SK-N-SH (cell line): ENCODE results near the gene CA10. TPM values are rescaled to one million over a fixed set of nuclear protein-coding genes. Genes with fewer than 3 reads are reported as not detected.

ENCODE experiments used
- CTCF ChIA-PET: fragments of 300-600, 350-600 bp; formaldehyde crosslinking; extraction: SDS; loops from one replicate; lab custom pipeline; 2021; lab: Yijun Ruan, JAX
- POLR2A ChIA-PET: fragments of 350-600 bp; sonication (Branson Sonifier 250); formaldehyde crosslinking; extraction: SDS; loops from one replicate; lab custom pipeline; 2020; ENCODE audit warnings: antibody characterized with exemption, inconsistent platforms; lab: Yijun Ruan, JAX
- DNase-seq: peaks from one replicate; pipeline ENCODE4 v3.0.0; 2012
- H2AFZ ChIP-seq: fragments of 200-600 bp; sonication (generic); 2 replicates; pipeline ENCODE4 v1.8.1; 2016; ENCODE audit warnings: antibody characterized with exemption, mild to moderate bottlenecking, low read depth
- H3F3A ChIP-seq: fragments of 200-600 bp; sonication (generic); replicated peaks from 2 replicates; pipeline ENCODE3; 2016; ENCODE audit warnings: antibody characterized with exemption, mild to moderate bottlenecking; ENCODE audit not compliant: insufficient read depth
- H3K27ac ChIP-seq, 2 experiments: fragments of 200-500 bp in 1 of 2; fragments of 200-600 bp in 1 of 2; sonication (Bioruptor generic) in 1 of 2; sonication (generic), shearing (Covaris generic) in 1 of 2; 2 replicates each; pipeline versions ENCODE4 v1.5.1 to v1.6.1; 2014 to 2016; ENCODE audit warnings: low read depth in 2 of 2, inconsistent platforms in 1 of 2, low read length in 1 of 2, mild to moderate bottlenecking in 1 of 2, mixed read lengths in 1 of 2
- H3K27me3 ChIP-seq: fragments of 200-600 bp; sonication (generic), shearing (Covaris generic); 2 replicates; pipeline ENCODE4 v1.6.1; 2016; ENCODE audit warnings: mixed run types; ENCODE audit not compliant: insufficient read depth
- H3K36me3 ChIP-seq, 2 experiments: fragments of 200-500 bp in 1 of 2; fragments of 200-600 bp in 1 of 2; sonication (Bioruptor generic) in 1 of 2; sonication (generic) in 1 of 2; replicated peaks in 1 of 2; 2 replicates each; pipeline versions ENCODE3 to v1.5.1; 2014 to 2016; ENCODE audit warnings: low read length in 1 of 2, mild to moderate bottlenecking in 1 of 2; ENCODE audit not compliant: insufficient read depth in 2 of 2, control insufficient read depth in 1 of 2
- H3K4me1 ChIP-seq, 2 experiments: fragments of 200-500 bp in 1 of 2; fragments of 200-600 bp in 1 of 2; sonication (Bioruptor generic) in 1 of 2; sonication (generic), shearing (Covaris generic) in 1 of 2; 2 replicates each; pipeline versions ENCODE4 v1.5.1 to v1.6.1; 2014 to 2016; ENCODE audit warnings: low read depth in 1 of 2, low read length in 1 of 2, mixed run types in 1 of 2; ENCODE audit not compliant: insufficient read depth in 2 of 2, control insufficient read depth in 1 of 2
- H3K4me2 ChIP-seq: fragments of 200-600 bp; sonication (generic), shearing (Covaris generic); 2 replicates; pipeline ENCODE4 v1.6.1; 2017; ENCODE audit warnings: mixed run types
- H3K4me3 ChIP-seq, 2 experiments: fragments of 200-500 bp in 1 of 2; fragments of 200-600 bp in 1 of 2; sonication (Bioruptor generic) in 1 of 2; sonication (generic), shearing (Covaris generic) in 1 of 2; 2 replicates each; pipeline versions ENCODE4 v1.5.1 to v1.8.1; 2014 to 2016; ENCODE audit warnings: low read depth in 2 of 2, inconsistent platforms in 1 of 2, low read length in 1 of 2, mild to moderate bottlenecking in 1 of 2, mixed read lengths in 1 of 2, moderate library complexity in 1 of 2
- H3K79me2 ChIP-seq: fragments of 200-600 bp; sonication (generic); 2 replicates; pipeline ENCODE4 v1.8.1; 2017; ENCODE audit warnings: mild to moderate bottlenecking; ENCODE audit not compliant: insufficient read depth
- H3K9ac ChIP-seq: fragments of 200-600 bp; sonication (generic); 2 replicates; pipeline ENCODE4 v1.6.1; 2017; ENCODE audit warnings: mixed run types
- H3K9me2 ChIP-seq: fragments of 200-600 bp; sonication (generic); 2 replicates; pipeline ENCODE4 v1.6.1; 2017; ENCODE audit warnings: mixed run types
- H3K9me3 ChIP-seq: fragments of 200-600 bp; sonication (generic); 2 replicates; pipeline ENCODE4 v1.6.1; 2017; ENCODE audit warnings: mixed run types, mild to moderate bottlenecking, moderate library complexity
- H4K20me1 ChIP-seq: fragments of 200-600 bp; sonication (generic); 2 replicates; pipeline ENCODE4 v1.6.1; 2017; ENCODE audit warnings: mild to moderate bottlenecking, mixed run types; ENCODE audit not compliant: insufficient read depth
- CHD2 ChIP-seq: fragments of 150-350 bp; IDR thresholded peaks from 2 replicates; pipeline ENCODE4 v1.6.1; 2018; ENCODE audit warnings: low read length; ENCODE audit not compliant: partially characterized antibody
- CTCF ChIP-seq: fragments of 200-600 bp; sonication (generic); IDR thresholded peaks from 2 replicates; pipeline ENCODE4 v1.6.1; 2017; ENCODE audit warnings: antibody characterized with exemption, mild to moderate bottlenecking, moderate library complexity
- ELF1 ChIP-seq: IDR thresholded peaks from 2 replicates; pipeline ENCODE4 v1.4.0; 2012
- EZH2phosphoT487 ChIP-seq: fragments of 200-600 bp; sonication (generic); IDR thresholded peaks from 2 replicates; pipeline ENCODE4 v1.6.1; 2017; ENCODE audit warnings: low read depth, mixed run types, mild to moderate bottlenecking, antibody characterized with exemption, moderate library complexity, borderline replicate concordance
- FOXJ3 ChIP-seq: sonication (generic); formaldehyde crosslinking; IDR thresholded peaks from 2 replicates; pipeline ENCODE4 v1.5.1; 2020; ENCODE audit warnings: mild to moderate bottlenecking, missing genetic modification reagents
- GABPA ChIP-seq: IDR thresholded peaks from 2 replicates; pipeline ENCODE4 v1.4.0; 2012; ENCODE audit warnings: low read depth, mild to moderate bottlenecking
- GATA2 ChIP-seq: sonication (generic); formaldehyde crosslinking; IDR thresholded peaks from 2 replicates; pipeline ENCODE4 v1.5.0; 2020; ENCODE audit warnings: mild to moderate bottlenecking, missing genetic modification reagents
- MAX ChIP-seq: IDR thresholded peaks from 2 replicates; pipeline ENCODE4 v1.4.0; 2012; ENCODE audit warnings: low read depth
- MXI1 ChIP-seq: IDR thresholded peaks from 2 replicates; pipeline ENCODE4 v1.6.1; 2012; ENCODE audit warnings: mild to moderate bottlenecking, low read depth, low read length, improper control_type of control experiment
- NRF1 ChIP-seq: IDR thresholded peaks from 2 replicates; pipeline ENCODE4 v1.6.1; 2012; ENCODE audit warnings: low read depth, mild to moderate bottlenecking, low read length
- PBX3 ChIP-seq: IDR thresholded peaks from 2 replicates; pipeline ENCODE4; 2012
- POLR2AphosphoS5 ChIP-seq: IDR thresholded peaks from 2 replicates; pipeline ENCODE4 v1.6.1; 2012; ENCODE audit warnings: low read depth, low read length
- RFX5 ChIP-seq: IDR thresholded peaks from 2 replicates; pipeline ENCODE4 v1.6.1; 2012; ENCODE audit warnings: mild to moderate bottlenecking, improper control_type of control experiment, low read length
- RXRA ChIP-seq: IDR thresholded peaks from 2 replicates; pipeline ENCODE4 v1.4.0; 2012; ENCODE audit warnings: low read depth, mild to moderate bottlenecking, borderline replicate concordance
- SIN3A ChIP-seq: IDR thresholded peaks from 2 replicates; pipeline ENCODE4 v1.6.1; 2012; ENCODE audit warnings: low read depth, mild to moderate bottlenecking, low read length, moderate library complexity, borderline replicate concordance
- SMC3 ChIP-seq: IDR thresholded peaks from 2 replicates; pipeline ENCODE4 v1.6.1; 2012; ENCODE audit warnings: low read depth, low read length, improper control_type of control experiment
- TAF1 ChIP-seq: IDR thresholded peaks from 2 replicates; pipeline ENCODE4 v1.6.1; 2012; ENCODE audit warnings: low read depth, mild to moderate bottlenecking, low read length, moderate library complexity, borderline replicate concordance
- USF1 ChIP-seq: IDR thresholded peaks from 2 replicates; pipeline ENCODE4 v1.4.0; 2012; ENCODE audit warnings: low read depth, borderline replicate concordance
- YY1 ChIP-seq: IDR thresholded peaks from 2 replicates; pipeline ENCODE4 v1.4.0; 2012; ENCODE audit warnings: low read depth, mild to moderate bottlenecking
- ZBTB33 ChIP-seq: IDR thresholded peaks from 2 replicates; pipeline ENCODE4 v1.4.0; 2012; ENCODE audit warnings: low read depth, borderline replicate concordance
- WGBS: methylation state at CpG from one replicate; pipeline ENCODE4 v1.1.6; 2017; ENCODE audit warnings: low lambda C conversion rate; 5-methylcytosine and 5-hydroxymethylcytosine counted together
- polyA plus RNA-seq, 3 experiments: library from polyadenylated mRNA; depleted of rRNA; stranded (reverse); fragments of >200 nt; gene quantifications; 2 replicates each; pipeline ENCODE4 v1.2.3, GENCODE V29; 2012

The CA10 gene
- polyA plus RNA-seq, 1 of the 3 experiments (the other 2 are of a cell fraction) = not detected

- no peak for DNase-seq
- H3K9ac ChIP-seq = no peak overlapping the region
- H3K36me3 ChIP-seq = no peaks in the 10 kb centered on the region
- no peaks in the 10 kb centered on the region; the same call in 1 of the 2 replicates for H3K9me3 ChIP-seq
- CTCF ChIA-PET = no interaction called here
- no peaks in the 10 kb centered on the region for H3K79me2 ChIP-seq
- TF ChIP-seq FOXJ3 (CRISPR knock-in tag) = no peak
- TF ChIP-seq USF1 = no peak
- no peak for TF ChIP-seq ELF1
- TF ChIP-seq YY1 = no peak
- no peak for TF ChIP-seq GATA2
- TF ChIP-seq EZH2phosphoT487 = no peak
- TF ChIP-seq SMC3 = no peak
- no peak for TF ChIP-seq NRF1
- TF ChIP-seq CHD2 = no peak
- TF ChIP-seq GABPA = no peak
- no peak for TF ChIP-seq POLR2AphosphoS5
- TF ChIP-seq ZBTB33 = no peak
- TF ChIP-seq MXI1 = no peak
- no peak for TF ChIP-seq RFX5
- no peaks in the 10 kb centered on the region for H3F3A ChIP-seq
- H3K4me2 ChIP-seq = no peak overlapping the region
- POLR2A ChIA-PET = no interaction called here
- no peaks in the 10 kb centered on the region for H4K20me1 ChIP-seq
- no peak overlapping the region for H3K4me3 ChIP-seq
- no peaks in the 10 kb centered on the region for H3K9me2 ChIP-seq
- H3K27ac ChIP-seq = no peak overlapping the region
- H2AFZ ChIP-seq = no peak overlapping the region
- WGBS = 62% methylated on average over 4 of the region's 4 CpGs
- no peaks in the 10 kb centered on the region for H3K27me3 ChIP-seq
- H3K4me1 ChIP-seq = no peaks in the 10 kb centered on the region
These were observed 561.2 kb downstream of the CA10 start for GRCh38 chr17:51597345-51597744.

GRCh38 chr17:51595826-51596398 is 562.6 kb downstream of the CA10 start:
- CTCF ChIA-PET = interaction anchor here (0.8 to 1.2 kb wide), 2 partner anchors 33 to 47 kb away, joined by 3 to 4 read pairs; no protein-coding TSS in a partner anchor
- H3K4me1 ChIP-seq = no peaks in the 10 kb centered on the region
- no peaks in the 10 kb centered on the region; the same call in 1 of the 2 replicates for H3K9me3 ChIP-seq
- POLR2A ChIA-PET = no interaction called here
- H3K27ac ChIP-seq = no peak overlapping the region
- no peak overlapping the region for H3K4me2 ChIP-seq
- H3K36me3 ChIP-seq = no peaks in the 10 kb centered on the region
- no peaks in the 10 kb centered on the region for H3K79me2 ChIP-seq
- no peaks in the 10 kb centered on the region for H4K20me1 ChIP-seq
- 30% methylated on average over 6 of the region's 6 CpGs for WGBS
- no peak overlapping the region for H3K9ac ChIP-seq
- no peaks in the 10 kb centered on the region for H3K27me3 ChIP-seq
- no peak overlapping the region for H2AFZ ChIP-seq
- no peak overlapping the region for H3K4me3 ChIP-seq
- DNase-seq = no peak
- H3K9me2 ChIP-seq = no peaks in the 10 kb centered on the region
- no peaks in the 10 kb centered on the region for H3F3A ChIP-seq
- TF ChIP-seq TAF1 (no peak), FOXJ3 (CRISPR knock-in tag) (no peak), CTCF (no peak), ZBTB33 (no peak), MAX (no peak), PBX3 (no peak), RXRA (no peak), SIN3A (no peak), CHD2 (no peak)
